Panc1 (cell line): Measurements from ENCODE around the gene NFKBIB. TPM values are rescaled to one million over a fixed set of nuclear protein-coding genes. Genes with fewer than 3 reads are reported as not detected.

ENCODE experiments used
- ATAC-seq: fragments of 200-7000 bp; cut with Tn5 transposase; 2 replicates; pipeline ENCODE4 v1.9.1; 2020; ENCODE audit warnings: mild to moderate bottlenecking, moderate library complexity
- BruUV-seq: library from RNA; stranded (reverse); fragments of 400-500 nt; replicated peaks from 2 replicates; lab custom pipeline; 2021; lab: Mats Ljungman, UMichigan
- CTCF ChIA-PET: fragments of 300-600 bp; sonication (Branson Sonifier 250); formaldehyde crosslinking; loops from one replicate; lab custom pipeline; 2022; ENCODE audit warnings: antibody characterized with exemption; lab: Charles Lee
- POLR2A ChIA-PET: fragments of 300-600 bp; sonication (Branson Sonifier 250); formaldehyde crosslinking; loops from one replicate; lab custom pipeline; 2022; ENCODE audit warnings: antibody characterized with exemption; lab: Charles Lee
- DNase-seq: peaks from one replicate; pipeline ENCODE4 v3.0.0-alpha.2; 2010; ENCODE audit warnings: low read depth, low spot score
- H3K27ac ChIP-seq: 2 replicates; pipeline ENCODE4 v1.5.1; 2011; ENCODE audit warnings: mild to moderate bottlenecking, low read length, inconsistent platforms
- H3K27me3 ChIP-seq: fragments of 200-500 bp; sonication (Bioruptor generic); 2 replicates; pipeline ENCODE4 v1.6.0; 2014; ENCODE audit warnings: low read length, inconsistent platforms; ENCODE audit not compliant: control insufficient read depth, insufficient read depth
- H3K36me3 ChIP-seq: fragments of 200-500 bp; sonication (Bioruptor generic); 2 replicates; pipeline ENCODE4 v1.5.1; 2014; ENCODE audit warnings: inconsistent platforms, mild to moderate bottlenecking, low read length, moderate library complexity; ENCODE audit not compliant: control insufficient read depth, insufficient read depth
- H3K4me1 ChIP-seq: 2 replicates; pipeline ENCODE4 v1.5.1; 2011; ENCODE audit warnings: inconsistent platforms, mild to moderate bottlenecking, low read length, moderate library complexity; ENCODE audit not compliant: control insufficient read depth, insufficient read depth
- H3K4me3 ChIP-seq, 2 experiments: 2 replicates each; pipeline ENCODE4 v1.5.1; 2011 to 2012; ENCODE audit warnings: low read depth in 2 of 2, low read length in 2 of 2, mild to moderate bottlenecking in 2 of 2, inconsistent platforms in 1 of 2, moderate library complexity in 1 of 2
- H3K9me3 ChIP-seq: fragments of 200-500 bp; sonication (Bioruptor generic); 2 replicates; pipeline ENCODE4 v1.5.1; 2014; ENCODE audit warnings: low read depth, mild to moderate bottlenecking, inconsistent platforms, low read length, moderate library complexity; ENCODE audit not compliant: control insufficient read depth, insufficient read depth
- CTCF ChIP-seq: fragments of 450-650 bp; IDR thresholded peaks from 2 replicates; pipeline ENCODE4 v1.5.1; 2017; ENCODE audit warnings: mild to moderate bottlenecking
- POLR2AphosphoS5 ChIP-seq: IDR thresholded peaks from 2 replicates; pipeline ENCODE4 v1.6.1; 2012; ENCODE audit warnings: mild to moderate bottlenecking, low read depth, low read length, moderate library complexity
- REST ChIP-seq, 2 experiments: IDR thresholded peaks; 2 replicates each; pipeline ENCODE4 v1.6.1; 2011 to 2012; ENCODE audit warnings: low read depth in 2 of 2, control low read depth in 1 of 2, low read length in 1 of 2, mild to moderate bottlenecking in 1 of 2, moderate library complexity in 1 of 2; ENCODE audit not compliant: insufficient read depth in 1 of 2
- SIN3A ChIP-seq: IDR thresholded peaks from 2 replicates; pipeline ENCODE4 v1.6.1; 2012; ENCODE audit warnings: low read depth, mild to moderate bottlenecking, low read length, moderate library complexity, borderline replicate concordance; ENCODE audit not compliant: insufficient read depth
- TCF7L2 ChIP-seq: IDR thresholded peaks from 2 replicates; pipeline ENCODE4 v1.6.1; 2011; ENCODE audit warnings: mild to moderate bottlenecking, low read depth, low read length, inconsistent platforms
- in situ Hi-C: cut with HindIII; loops from 2 replicates; pipeline ENCODE4 v1.10.0; 2016; ENCODE audit warnings: low sequenced_read_pairs, low pct_unique_long_range_greater_than_20kb
- intact Hi-C: fragments of 100-400 bp; cut with micrococcal nuclease; formaldehyde crosslinking; loops from one replicate; pipeline ENCODE4 v1.10.0; 2022; ENCODE audit not compliant: unreplicated experiment
- total RNA-seq: library from RNA; stranded (reverse); gene quantifications from one replicate; pipeline ENCODE4 v1.2.1, GENCODE V29; 2021; ENCODE audit not compliant: unreplicated experiment

The NFKBIB gene
- total RNA-seq, 1 experiment from 2014 or later = 185 TPM

DNA sequence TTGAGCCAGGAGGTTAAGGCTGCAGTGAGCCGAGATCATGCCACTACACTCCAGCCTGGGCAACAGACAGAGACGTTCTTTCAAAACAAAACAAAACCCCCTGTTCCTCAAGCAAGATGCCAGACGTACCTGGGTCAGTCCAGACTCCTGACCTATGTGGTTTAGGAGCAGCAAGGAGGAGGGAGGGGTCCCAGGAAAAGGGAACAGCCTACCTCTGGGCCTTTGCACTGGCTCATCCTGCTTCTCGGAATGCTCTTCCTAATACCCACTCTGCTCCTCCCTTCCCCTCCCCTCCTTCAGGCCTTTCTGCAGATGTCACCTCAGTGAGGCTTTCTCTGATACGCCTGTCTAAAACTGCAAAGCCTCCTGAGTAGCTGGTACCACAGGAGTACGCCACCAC, 31.2 kb upstream of the NFKBIB start:
- H3K4me1 ChIP-seq = 0 out of 2 replicates have a peak, but pooled peaks cover 4% of the 10 kb centered on the region
- intact Hi-C loops = no loop called here
- no peaks in the 10 kb centered on the region for H3K9me3 ChIP-seq
- no TSS peak for BruUV-seq
- ChIA-PET CTCF (interaction anchor here (0.6 kb wide), 1 partner anchor 253 kb away, joined by 3 read pairs; no protein-coding TSS in a partner anchor), POLR2A (interaction anchor here (0.7 to 1.0 kb wide), 2 partner anchors 16 to 1312 kb away, joined by 7 to 8 read pairs; no protein-coding TSS in a partner anchor)
- no peak overlapping the region for H3K27ac ChIP-seq
- in situ Hi-C loops = no loop called here
- no peaks in the 10 kb centered on the region for H3K36me3 ChIP-seq
- DNase-seq (no peak), ATAC-seq (peak; percentile 10)
- TF ChIP-seq REST (IDR thresholded peaks at IDR 0.05; ENCODE audit: insufficient read depth in 1 of 2, low read depth in 2 of 2, low read length in 1 of 2) (no peak), CTCF (no peak), POLR2AphosphoS5 (no peak), SIN3A (no peak), TCF7L2 (no peak)
- no peak overlapping the region for H3K4me3 ChIP-seq
- H3K27me3 ChIP-seq = no peaks in the 10 kb centered on the region

GRCh38 chr19:38869160-38869835, 30.5 kb upstream of the NFKBIB start:
- POLR2A ChIA-PET = interaction anchor here (0.7 to 1.0 kb wide), 2 partner anchors 16 to 1311 kb away, joined by 7 to 8 read pairs; no protein-coding TSS in a partner anchor
- TF ChIP-seq REST (IDR thresholded peaks at IDR 0.05; ENCODE audit: insufficient read depth in 1 of 2, low read depth in 2 of 2, low read length in 1 of 2) = 0 out of 4 replicates have a peak, but pooled peaks of 1 of the 2 experiments have one; percentile 13
- no peak for TF ChIP-seq POLR2AphosphoS5
- ATAC-seq = no peak
- in situ Hi-C loops (no loop called here), intact Hi-C loops (no loop called here)
- CTCF ChIA-PET = no interaction called here
- no TSS peak for BruUV-seq
- H3K4me1 ChIP-seq = 0 out of 2 replicates have a peak, but pooled peaks cover 4% of the 10 kb centered on the region
- no peaks in the 10 kb centered on the region for H3K27me3 ChIP-seq
- no peak overlapping the region for H3K27ac ChIP-seq
- H3K36me3 ChIP-seq = no peaks in the 10 kb centered on the region
- H3K4me3 ChIP-seq = no peak overlapping the region
- DNase-seq = no peak
- no peaks in the 10 kb centered on the region for H3K9me3 ChIP-seq
